ENCODE data around the gene KLHL3. TPM values are rescaled to one million over a fixed set of nuclear protein-coding genes. Genes with fewer than 3 reads are reported as not detected.
A peak's percentile ranks its signal among the peaks of the same experiment; 100 is the strongest.

Gene KLHL3
- total RNA-seq, 1 donor from 2014 or later: 2.3 TPM

- intact Hi-C loops (cut with micrococcal nuclease): no loop called here
- Mint-ChIP-seq H3K4me1 (ENCODE audit: low read depth) (peaks cover 22% of the 10 kb centered on the region), H3K36me3 (ENCODE audit: low read depth) (no peaks in the 10 kb centered on the region), H3K27ac (no peak overlapping the region), H3K27me3 (ENCODE audit: low read depth) (no peaks in the 10 kb centered on the region), H3K9me3 (no peaks in the 10 kb centered on the region), H3K4me3 (ENCODE audit: low read depth) (no peak overlapping the region)
- DNase-seq (ENCODE audit: low spot score): no peak
Observed at GRCh38 chr5:137668637-137669036, 67.3 kb downstream of the KLHL3 start.

- H3K4me1 Mint-ChIP-seq (ENCODE audit: low read depth): peaks cover 22% of the 10 kb centered on the region
- no peaks in the 10 kb centered on the region for H3K36me3 Mint-ChIP-seq (ENCODE audit: low read depth)
- H3K27me3 Mint-ChIP-seq (ENCODE audit: low read depth): no peaks in the 10 kb centered on the region
- no peaks in the 10 kb centered on the region for H3K9me3 Mint-ChIP-seq
- H3K4me3 Mint-ChIP-seq (ENCODE audit: low read depth): no peak overlapping the region
- H3K27ac Mint-ChIP-seq: no peak overlapping the region
- no peak for DNase-seq (ENCODE audit: low spot score)
- intact Hi-C loops (cut with micrococcal nuclease): no loop called here
Observed at GRCh38 chr5:137667341-137667740, 68.5 kb downstream of the KLHL3 start.

GRCh38 chr5:137666901-137667300 lies 69.0 kb downstream of the KLHL3 start:
- H3K27ac Mint-ChIP-seq: peak overlapping the region; percentile 79

GRCh38 chr5:137666461-137666850 lies 69.4 kb downstream of the KLHL3 start:
- no peaks in the 10 kb centered on the region for H3K27me3 Mint-ChIP-seq (ENCODE audit: low read depth)
- peak overlapping the region; percentile 79 for H3K27ac Mint-ChIP-seq
- no peak for DNase-seq (ENCODE audit: low spot score)
- no peaks in the 10 kb centered on the region for H3K36me3 Mint-ChIP-seq (ENCODE audit: low read depth)
- peaks cover 26% of the 10 kb centered on the region for H3K4me1 Mint-ChIP-seq (ENCODE audit: low read depth)
- intact Hi-C loops (cut with micrococcal nuclease): loop anchor here (1.0 kb wide), 2 partner anchors 30 to 71 kb away; no protein-coding TSS in a partner anchor
- H3K4me3 Mint-ChIP-seq (ENCODE audit: low read depth): peak overlapping the region; percentile 46
- H3K9me3 Mint-ChIP-seq: no peaks in the 10 kb centered on the region

More at GRCh38 chr5:137666901-137667300, 69.0 kb downstream of the KLHL3 start:
- intact Hi-C loops (cut with micrococcal nuclease): loop anchor here (1.0 kb wide), 2 partner anchors 29 to 70 kb away; no protein-coding TSS in a partner anchor
- H3K27me3 Mint-ChIP-seq (ENCODE audit: low read depth): no peaks in the 10 kb centered on the region
- peaks cover 22% of the 10 kb centered on the region for H3K4me1 Mint-ChIP-seq (ENCODE audit: low read depth)
- peak overlapping the region; percentile 46 for H3K4me3 Mint-ChIP-seq (ENCODE audit: low read depth)
- H3K9me3 Mint-ChIP-seq: no peaks in the 10 kb centered on the region
- no peaks in the 10 kb centered on the region for H3K36me3 Mint-ChIP-seq (ENCODE audit: low read depth)
- DNase-seq (ENCODE audit: low spot score): no peak

GRCh38 chr5:137665678-137666460 lies 70.0 kb downstream of the KLHL3 start:
- DNase-seq (ENCODE audit: low spot score): peak; percentile 24
- Mint-ChIP-seq H3K4me1 (ENCODE audit: low read depth) (peaks cover 27% of the 10 kb centered on the region), H3K27me3 (ENCODE audit: low read depth) (no peaks in the 10 kb centered on the region), H3K4me3 (ENCODE audit: low read depth) (no peak overlapping the region), H3K27ac (peak overlapping the region; percentile 79), H3K36me3 (ENCODE audit: low read depth) (no peaks in the 10 kb centered on the region), H3K9me3 (no peaks in the 10 kb centered on the region)
- intact Hi-C loops (cut with micrococcal nuclease): loop anchor here (1.0 kb wide), 2 partner anchors 30 to 71 kb away; no protein-coding TSS in a partner anchor

GRCh38 chr5:137660349-137660817 lies 75.5 kb downstream of the KLHL3 start:
- Mint-ChIP-seq H3K27me3 (ENCODE audit: low read depth) (no peaks in the 10 kb centered on the region), H3K36me3 (ENCODE audit: low read depth) (no peaks in the 10 kb centered on the region), H3K9me3 (no peaks in the 10 kb centered on the region), H3K4me3 (ENCODE audit: low read depth) (no peak overlapping the region), H3K27ac (no peak overlapping the region), H3K4me1 (ENCODE audit: low read depth) (peaks cover 7% of the 10 kb centered on the region)
- intact Hi-C loops (cut with micrococcal nuclease): loop anchor here (1.0 kb wide), 2 partner anchors 75 to 83 kb away; no protein-coding TSS in a partner anchor
- peak; percentile 52 for DNase-seq (ENCODE audit: low spot score)

- H3K4me3 Mint-ChIP-seq (ENCODE audit: low read depth): no peak overlapping the region
- peaks cover 5% of the 10 kb centered on the region for H3K4me1 Mint-ChIP-seq (ENCODE audit: low read depth)
- no peak overlapping the region for H3K27ac Mint-ChIP-seq
- no peaks in the 10 kb centered on the region for H3K9me3 Mint-ChIP-seq
- intact Hi-C loops (cut with micrococcal nuclease): no loop called here
- no peak for DNase-seq (ENCODE audit: low spot score)
- H3K36me3 Mint-ChIP-seq (ENCODE audit: low read depth): no peaks in the 10 kb centered on the region
- no peaks in the 10 kb centered on the region for H3K27me3 Mint-ChIP-seq (ENCODE audit: low read depth)
Observed at GRCh38 chr5:137659209-137659608, 76.7 kb downstream of the KLHL3 start.

- no peak for DNase-seq (ENCODE audit: low spot score)
- Mint-ChIP-seq H3K36me3 (ENCODE audit: low read depth) (no peaks in the 10 kb centered on the region), H3K4me3 (ENCODE audit: low read depth) (no peak overlapping the region), H3K27me3 (ENCODE audit: low read depth) (no peaks in the 10 kb centered on the region), H3K9me3 (no peaks in the 10 kb centered on the region), H3K4me1 (ENCODE audit: low read depth) (peaks cover 5% of the 10 kb centered on the region), H3K27ac (no peak overlapping the region)
- intact Hi-C loops (cut with micrococcal nuclease): no loop called here
Observed at GRCh38 chr5:137658324-137658723, 77.6 kb downstream of the KLHL3 start.

- Mint-ChIP-seq H3K27ac (no peak overlapping the region), H3K27me3 (ENCODE audit: low read depth) (no peaks in the 10 kb centered on the region), H3K9me3 (no peaks in the 10 kb centered on the region), H3K36me3 (ENCODE audit: low read depth) (no peaks in the 10 kb centered on the region), H3K4me3 (ENCODE audit: low read depth) (no peak overlapping the region), H3K4me1 (ENCODE audit: low read depth) (peaks cover 5% of the 10 kb centered on the region)
- intact Hi-C loops (cut with micrococcal nuclease): no loop called here
- DNase-seq (ENCODE audit: low spot score): no peak
Observed at GRCh38 chr5:137657073-137657472, 78.8 kb downstream of the KLHL3 start.

GRCh38 chr5:137656558-137656957 lies 79.3 kb downstream of the KLHL3 start:
- no peak for DNase-seq (ENCODE audit: low spot score)
- intact Hi-C loops (cut with micrococcal nuclease): no loop called here
- Mint-ChIP-seq H3K9me3 (no peaks in the 10 kb centered on the region), H3K27ac (no peak overlapping the region), H3K4me1 (ENCODE audit: low read depth) (peaks cover 2% of the 10 kb centered on the region), H3K4me3 (ENCODE audit: low read depth) (no peak overlapping the region), H3K27me3 (ENCODE audit: low read depth) (no peaks in the 10 kb centered on the region), H3K36me3 (ENCODE audit: low read depth) (no peaks in the 10 kb centered on the region)

- Mint-ChIP-seq H3K27me3 (ENCODE audit: low read depth) (no peaks in the 10 kb centered on the region), H3K4me1 (ENCODE audit: low read depth) (no peaks in the 10 kb centered on the region), H3K9me3 (no peaks in the 10 kb centered on the region), H3K36me3 (ENCODE audit: low read depth) (no peaks in the 10 kb centered on the region), H3K27ac (no peak overlapping the region), H3K4me3 (ENCODE audit: low read depth) (no peak overlapping the region)
- no peak for DNase-seq (ENCODE audit: low spot score)
- intact Hi-C loops (cut with micrococcal nuclease): no loop called here
Observed at GRCh38 chr5:137651022-137651421, 84.9 kb downstream of the KLHL3 start.

GRCh38 chr5:137649228-137649935 lies 86.5 kb downstream of the KLHL3 start:
- no peak overlapping the region for H3K4me3 Mint-ChIP-seq (ENCODE audit: low read depth)
- H3K4me1 Mint-ChIP-seq (ENCODE audit: low read depth): no peaks in the 10 kb centered on the region
- intact Hi-C loops (cut with micrococcal nuclease): no loop called here
- H3K36me3 Mint-ChIP-seq (ENCODE audit: low read depth): no peaks in the 10 kb centered on the region
- no peak overlapping the region for H3K27ac Mint-ChIP-seq
- H3K9me3 Mint-ChIP-seq: no peaks in the 10 kb centered on the region
- DNase-seq (ENCODE audit: low spot score): no peak
- no peaks in the 10 kb centered on the region for H3K27me3 Mint-ChIP-seq (ENCODE audit: low read depth)

- DNase-seq (ENCODE audit: low spot score): no peak
- H3K9me3 Mint-ChIP-seq: no peaks in the 10 kb centered on the region
- no peak overlapping the region for H3K27ac Mint-ChIP-seq
- no peaks in the 10 kb centered on the region for H3K36me3 Mint-ChIP-seq (ENCODE audit: low read depth)
- no peaks in the 10 kb centered on the region for H3K27me3 Mint-ChIP-seq (ENCODE audit: low read depth)
- H3K4me3 Mint-ChIP-seq (ENCODE audit: low read depth): no peak overlapping the region
- H3K4me1 Mint-ChIP-seq (ENCODE audit: low read depth): no peaks in the 10 kb centered on the region
- intact Hi-C loops (cut with micrococcal nuclease): no loop called here
Observed at GRCh38 chr5:137648361-137648760, 87.5 kb downstream of the KLHL3 start.
